Activated CD4-positive, alpha-beta T cell treated with anti-CD3 and anti-CD28 coated beads, Interleukin-2, amount 50 U/mL, for 1 hour (primary cell): ENCODE measurements around the gene CDC6.

Experiments
- DNase-seq: peaks from one replicate; pipeline ENCODE4 v3.0.0-alpha.2; 2020

Gene CDC6

GRCh38 chr17:40323391-40324381 is 36.0 kb downstream of the CDC6 start:
- peak; percentile 70 for DNase-seq

GRCh38 chr17:40325156-40326013 is 37.7 kb downstream of the CDC6 start:
- no peak for DNase-seq

- peak; percentile 56 for DNase-seq
Measured at GRCh38 chr17:40326014-40326831, 38.5 kb downstream of the CDC6 start.

- DNase-seq: no peak
Measured at GRCh38 chr17:40326832-40327199, 39.1 kb downstream of the CDC6 start.

- DNase-seq: no peak
Measured at GRCh38 chr17:40327244-40327729, 39.6 kb downstream of the CDC6 start.

GRCh38 chr17:40327735-40328385 is 40.2 kb downstream of the CDC6 start:
- no peak for DNase-seq

- DNase-seq: no peak
Measured at GRCh38 chr17:40328386-40328766, 40.7 kb downstream of the CDC6 start.

GRCh38 chr17:40329839-40330794 is 42.4 kb downstream of the CDC6 start:
- no peak for DNase-seq

- DNase-seq: no peak
Measured at GRCh38 chr17:40330850-40331470, 43.3 kb downstream of the CDC6 start.

- DNase-seq: no peak
Measured at GRCh38 chr17:40331743-40332641, 44.3 kb downstream of the CDC6 start.

- no peak for DNase-seq
Measured at GRCh38 chr17:40333781-40334448, 46.2 kb downstream of the CDC6 start.

- DNase-seq: no peak
Measured at GRCh38 chr17:40335620-40336019, 47.9 kb downstream of the CDC6 start.

GRCh38 chr17:40337351-40337750 is 49.7 kb downstream of the CDC6 start:
- no peak for DNase-seq

- no peak for DNase-seq
Measured at GRCh38 chr17:40338058-40338457, 50.4 kb downstream of the CDC6 start.

- no peak for DNase-seq
Measured at GRCh38 chr17:40338941-40339649, 51.4 kb downstream of the CDC6 start.

GRCh38 chr17:40340327-40340726 is 52.6 kb downstream of the CDC6 start:
- DNase-seq: no peak

- DNase-seq: peak; percentile 91
Measured at GRCh38 chr17:40340880-40341807, 53.5 kb downstream of the CDC6 start.
